IMR-90 (cell line): ENCODE measurements around the gene PROCA1. TPM values are rescaled to one million over a fixed set of nuclear protein-coding genes. Genes with fewer than 3 reads are reported as not detected.

Source experiments
- ATAC-seq: fragments of 200-7000 bp; cut with Tn5 transposase; 2 replicates; pipeline ENCODE4 v1.9.1; 2020; ENCODE audit warnings: low read depth, mild to moderate bottlenecking, moderate library complexity
- BruUV-seq: library from RNA; stranded (reverse); fragments of 400-500 nt; replicated peaks from 2 replicates; lab custom pipeline; 2021; lab: Mats Ljungman, UMichigan
- CTCF ChIA-PET: fragments of 300-600 bp; formaldehyde crosslinking; extraction: SDS; loops from one replicate; lab custom pipeline; 2021; ENCODE audit warnings: antibody characterized with exemption; lab: Yijun Ruan, JAX
- POLR2A ChIA-PET: fragments of 300-600 bp; sonication (Branson Sonifier 250); formaldehyde crosslinking; loops from one replicate; lab custom pipeline; 2022; ENCODE audit warnings: antibody characterized with exemption; ENCODE audit not compliant: unreplicated experiment; lab: Charles Lee
- DNase-seq: peaks from one replicate; pipeline ENCODE4 v3.0.0; 2013
- H2AFZ ChIP-seq: replicated peaks from 2 replicates; pipeline ENCODE3; 2013; ENCODE audit warnings: low read length, mild to moderate bottlenecking; ENCODE audit not compliant: poor library complexity
- H2AK5ac ChIP-seq: 2 replicates; pipeline ENCODE4 v1.6.1; 2013; ENCODE audit warnings: low read depth, low read length, inconsistent platforms
- H2AK9ac ChIP-seq: replicated peaks from 2 replicates; pipeline ENCODE3; 2013; ENCODE audit warnings: mild to moderate bottlenecking, low read depth, low read length, moderate library complexity; ENCODE audit not compliant: poor library complexity
- H2BK120ac ChIP-seq: 2 replicates; pipeline ENCODE4 v1.6.1; 2013; ENCODE audit warnings: low read depth, low read length, inconsistent platforms
- H2BK15ac ChIP-seq: 3 replicates; pipeline ENCODE4 v1.6.1; 2013; ENCODE audit warnings: low read depth, low read length, inconsistent platforms
- H2BK20ac ChIP-seq: 2 replicates; pipeline ENCODE4 v1.6.1; 2013; ENCODE audit warnings: low read depth, mild to moderate bottlenecking, inconsistent platforms, low read length, moderate library complexity
- H2BK5ac ChIP-seq: 2 replicates; pipeline ENCODE4 v1.6.1; 2013; ENCODE audit warnings: mild to moderate bottlenecking, low read depth, low read length, inconsistent platforms; ENCODE audit not compliant: poor library complexity, severe bottlenecking
- H3K14ac ChIP-seq: replicated peaks from 2 replicates; pipeline ENCODE4 v1.6.1; 2013; ENCODE audit warnings: low read depth, low read length, inconsistent platforms
- H3K18ac ChIP-seq: 2 replicates; pipeline ENCODE4 v1.6.1; 2013; ENCODE audit warnings: low read depth, low read length, control low read depth
- H3K23ac ChIP-seq: 2 replicates; pipeline ENCODE4 v1.6.1; 2013; ENCODE audit warnings: low read depth, low read length, inconsistent platforms
- H3K27ac ChIP-seq: 2 replicates; pipeline ENCODE4 v1.5.1; 2013; ENCODE audit warnings: mild to moderate bottlenecking, control low read depth, low read length; ENCODE audit not compliant: insufficient read depth
- H3K27me3 ChIP-seq: 2 replicates; pipeline ENCODE4 v1.6.1; 2013; ENCODE audit warnings: low read length; ENCODE audit not compliant: control insufficient read depth, insufficient read depth
- H3K36me3 ChIP-seq: 2 replicates; pipeline ENCODE4 v1.6.1; 2013; ENCODE audit warnings: low read length, mixed read lengths; ENCODE audit not compliant: control insufficient read depth, insufficient read depth
- H3K4ac ChIP-seq: 2 replicates; pipeline ENCODE4 v1.6.1; 2013; ENCODE audit warnings: low read depth, low read length, inconsistent platforms
- H3K4me1 ChIP-seq: 2 replicates; pipeline ENCODE4 v1.6.1; 2013; ENCODE audit warnings: low read length, mixed read lengths; ENCODE audit not compliant: control insufficient read depth, insufficient read depth
- H3K4me2 ChIP-seq: 2 replicates; pipeline ENCODE4 v1.6.1; 2013; ENCODE audit warnings: low read depth, mild to moderate bottlenecking, control low read depth, low read length, moderate library complexity
- H3K4me3 ChIP-seq: 2 replicates; pipeline ENCODE4 v1.5.1; 2013; ENCODE audit warnings: low read depth, mild to moderate bottlenecking, control low read depth, low read length, moderate library complexity; ENCODE audit not compliant: insufficient read depth
- H3K56ac ChIP-seq: 2 replicates; pipeline ENCODE4 v1.6.1; 2013; ENCODE audit warnings: low read length, inconsistent platforms; ENCODE audit not compliant: insufficient read depth; ENCODE audit errors: extremely low read depth
- H3K79me1 ChIP-seq, 2 experiments: 2 replicates each; pipeline ENCODE4 v1.6.1; 2013; ENCODE audit warnings: low read length in 2 of 2, inconsistent platforms in 1 of 2, low read depth in 1 of 2
- H3K9ac ChIP-seq: 2 replicates; pipeline ENCODE4 v1.6.1; 2013; ENCODE audit warnings: low read depth, low read length, control low read depth
- H3K9me1 ChIP-seq: 2 replicates; pipeline ENCODE4 v1.6.1; 2013; ENCODE audit warnings: low read length, inconsistent platforms; ENCODE audit not compliant: insufficient read depth
- H3K9me3 ChIP-seq: 2 replicates; pipeline ENCODE4 v1.6.1; 2013; ENCODE audit warnings: low read length; ENCODE audit not compliant: control insufficient read depth, insufficient read depth
- H4K20me1 ChIP-seq: 2 replicates; pipeline ENCODE4 v1.6.1; 2013; ENCODE audit warnings: low read length, inconsistent platforms; ENCODE audit not compliant: insufficient read depth
- H4K5ac ChIP-seq: 2 replicates; pipeline ENCODE4 v1.6.1; 2013; ENCODE audit warnings: mild to moderate bottlenecking, low read depth, low read length, control low read depth
- H4K8ac ChIP-seq, 2 experiments: 2 replicates each; pipeline ENCODE4 v1.6.1; 2013; ENCODE audit warnings: low read depth in 2 of 2, low read length in 2 of 2, control low read depth in 1 of 2, inconsistent platforms in 1 of 2
- H4K91ac ChIP-seq: 2 replicates; pipeline ENCODE4 v1.6.1; 2013; ENCODE audit warnings: low read depth, low read length, inconsistent platforms; ENCODE audit not compliant: insufficient read depth
- BHLHE40 ChIP-seq: fragments of 150-350 bp; IDR thresholded peaks from 2 replicates; pipeline ENCODE4 v1.6.1; 2016; ENCODE audit warnings: mild to moderate bottlenecking, low read depth, low read length
- CEBPB ChIP-seq: IDR thresholded peaks from 2 replicates; pipeline ENCODE4 v1.6.1; 2012; ENCODE audit warnings: low read depth, low read length, improper control_type of control experiment
- CHD1 ChIP-seq: IDR thresholded peaks from 2 replicates; pipeline ENCODE4 v1.6.1; 2012; ENCODE audit warnings: low read depth, low read length, improper control_type of control experiment
- CTCF ChIP-seq: conservative IDR thresholded peaks from 2 replicates; pipeline ENCODE4 v1.5.1; 2012; ENCODE audit warnings: mild to moderate bottlenecking, low read depth, low read length, improper control_type of control experiment
- FOS ChIP-seq: fragments of 150-350 bp; IDR thresholded peaks from 2 replicates; pipeline ENCODE4 v1.6.1; 2016; ENCODE audit warnings: low read depth, low read length
- MAFK ChIP-seq: IDR thresholded peaks from 2 replicates; pipeline ENCODE4 v1.6.1; 2012; ENCODE audit warnings: low read depth, low read length, improper control_type of control experiment
- MAZ ChIP-seq: IDR thresholded peaks from 2 replicates; pipeline ENCODE4 v1.6.1; 2012; ENCODE audit warnings: low read depth, mild to moderate bottlenecking, low read length, improper control_type of control experiment, moderate library complexity, borderline replicate concordance
- MXI1 ChIP-seq: IDR thresholded peaks from 2 replicates; pipeline ENCODE4 v1.6.1; 2012; ENCODE audit warnings: low read depth, mild to moderate bottlenecking, low read length, moderate library complexity, borderline replicate concordance
- NFE2L2 ChIP-seq: fragments of 150-350 bp; IDR thresholded peaks from 2 replicates; pipeline ENCODE4 v1.6.1; 2016; ENCODE audit warnings: low read depth, mild to moderate bottlenecking, low read length
- POLR2A ChIP-seq: IDR thresholded peaks from 2 replicates; pipeline ENCODE4 v1.6.1; 2012; ENCODE audit warnings: mild to moderate bottlenecking, low read depth, low read length
- RAD21 ChIP-seq: IDR thresholded peaks from 2 replicates; pipeline ENCODE4 v1.6.1; 2012; ENCODE audit warnings: low read length, improper control_type of control experiment
- RCOR1 ChIP-seq: IDR thresholded peaks from 2 replicates; pipeline ENCODE4 v1.6.1; 2012; ENCODE audit warnings: mild to moderate bottlenecking, low read length, improper control_type of control experiment; ENCODE audit not compliant: insufficient replicate concordance
- RFX5 ChIP-seq: IDR thresholded peaks from 2 replicates; pipeline ENCODE4 v1.8.0; 2012; ENCODE audit warnings: low read depth, mild to moderate bottlenecking, low read length, moderate library complexity
- SMC3 ChIP-seq: fragments of 150-350 bp; IDR thresholded peaks from 2 replicates; pipeline ENCODE4 v1.6.1; 2016; ENCODE audit warnings: low read depth, mild to moderate bottlenecking, antibody characterized with exemption, low read length, moderate library complexity
- WGBS, 2 experiments: methylation state at CpG; one replicate each; pipeline versions ENCODE4 v1.1.5 to v1.1.7; 2013; ENCODE audit warnings: missing lambda C conversion rate in 2 of 2; ENCODE audit not compliant: insufficient read length in 1 of 2; ENCODE audit errors: extremely low coverage in 2 of 2; 5-methylcytosine and 5-hydroxymethylcytosine counted together
- dilution Hi-C: fragments of 300-500 bp; cut with HindIII; formaldehyde crosslinking; loops from one replicate; pipeline ENCODE4 v1.14.3; 2018; ENCODE audit warnings: low sequenced_read_pairs; ENCODE audit not compliant: unreplicated experiment
- in situ Hi-C: fragments of 300-500 bp; cut with MboI; formaldehyde crosslinking; loops from 3 replicates; pipeline ENCODE4 v1.14.3; 2019; ENCODE audit warnings: low sequenced_read_pairs, inconsistent platforms, mixed read lengths
- intact Hi-C: fragments of 100-400 bp; cut with micrococcal nuclease; formaldehyde crosslinking; loops from 2 replicates; pipeline ENCODE4 v1.10.0; 2022
- polyA plus RNA-seq, 3 experiments: library from polyadenylated mRNA; depleted of rRNA; stranded (reverse); fragments of >200 nt; gene quantifications; 2 replicates each; pipeline ENCODE4 v1.2.3, GENCODE V29; 2012; ENCODE audit warnings: low replicate concordance in 1 of 3
- total RNA-seq: library from RNA; depleted of rRNA; stranded (reverse); fragments of >200 nt; gene quantifications from 2 replicates; pipeline ENCODE4 v1.2.3, GENCODE V29; 2012
- TF ChIP-seq, protein P1 (sequence below): fragments of 150-350 bp; IDR thresholded peaks from 2 replicates; pipeline ENCODE4 v1.6.1; 2016; ENCODE audit warnings: low read depth, mild to moderate bottlenecking, low read length, moderate library complexity, borderline replicate concordance
- TF ChIP-seq, protein P2 (sequence below): fragments of 150-350 bp; IDR thresholded peaks from 2 replicates; pipeline ENCODE4 v1.6.1; 2017; ENCODE audit warnings: mild to moderate bottlenecking, antibody characterized with exemption, low read length, low read depth

The PROCA1 gene
- total and polyA plus RNA-seq, 2 of the 4 experiments (the other 2 are of a cell fraction): 0.36 to 1.7 TPM

DNA sequence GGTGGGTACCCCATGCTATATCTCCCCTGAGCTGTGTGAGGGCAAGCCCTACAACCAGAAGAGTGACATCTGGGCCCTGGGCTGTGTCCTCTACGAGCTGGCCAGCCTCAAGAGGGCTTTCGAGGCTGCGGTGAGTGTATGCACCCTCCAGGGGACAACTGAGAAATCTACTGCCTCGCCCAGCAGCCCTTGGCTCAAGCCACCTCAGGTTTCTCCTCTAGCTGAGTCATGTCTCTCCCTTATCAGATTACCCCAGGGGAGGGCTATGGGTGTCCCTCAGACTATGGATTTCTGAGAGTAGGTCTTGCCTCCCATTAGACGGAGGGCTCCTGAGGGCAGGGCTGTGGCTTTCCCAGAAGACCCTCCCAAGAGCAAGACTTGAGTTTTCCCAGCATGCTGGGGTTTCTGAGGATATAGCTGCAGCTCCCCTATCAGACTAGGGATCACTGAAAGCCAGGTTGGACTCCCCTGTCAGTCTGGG is 23.6 kb upstream of the PROCA1 start:
- H3K79me1 ChIP-seq: no peaks in the 10 kb centered on the region
- dilution Hi-C loops (no loop called here), intact Hi-C loops (no loop called here), in situ Hi-C loops (loop anchor here (10.0 kb wide), 1 partner anchor 370 kb away; no protein-coding TSS in a partner anchor)
- H2BK15ac ChIP-seq: no peak overlapping the region
- no peak overlapping the region for H2AK5ac ChIP-seq
- DNase-seq (no peak), ATAC-seq (peak; percentile 61)
- H3K23ac ChIP-seq: no peak overlapping the region
- no peaks in the 10 kb centered on the region for H3K9me1 ChIP-seq
- ChIA-PET CTCF (interaction anchor here (1.5 kb wide), 1 partner anchor 8 kb away, joined by 5 read pairs; no protein-coding TSS in a partner anchor), POLR2A (no interaction called here)
- no peaks in the 10 kb centered on the region for H3K9me3 ChIP-seq
- no peak overlapping the region for H2BK5ac ChIP-seq
- no peak overlapping the region for H2BK120ac ChIP-seq
- H3K4me3 ChIP-seq: no peak overlapping the region
- no peaks in the 10 kb centered on the region for H3K27me3 ChIP-seq
- H3K9ac ChIP-seq: no peak overlapping the region
- no peak overlapping the region for H4K91ac ChIP-seq
- no peak overlapping the region for H3K56ac ChIP-seq
- no peaks in the 10 kb centered on the region for H4K20me1 ChIP-seq
- BruUV-seq: no TSS peak
- H3K36me3 ChIP-seq: no peaks in the 10 kb centered on the region
- no peak overlapping the region for H4K5ac ChIP-seq
- H3K4me2 ChIP-seq: no peak overlapping the region
- H3K18ac ChIP-seq: no peak overlapping the region
- no peak overlapping the region for H3K27ac ChIP-seq
- H2AFZ ChIP-seq: peak overlapping the region; percentile 49
- H2BK20ac ChIP-seq: no peak overlapping the region
- TF ChIP-seq CEBPB: no peak
- no peak for TF ChIP-seq CHD1
- no peak for TF ChIP-seq CTCF
- TF ChIP-seq, protein P1, sequence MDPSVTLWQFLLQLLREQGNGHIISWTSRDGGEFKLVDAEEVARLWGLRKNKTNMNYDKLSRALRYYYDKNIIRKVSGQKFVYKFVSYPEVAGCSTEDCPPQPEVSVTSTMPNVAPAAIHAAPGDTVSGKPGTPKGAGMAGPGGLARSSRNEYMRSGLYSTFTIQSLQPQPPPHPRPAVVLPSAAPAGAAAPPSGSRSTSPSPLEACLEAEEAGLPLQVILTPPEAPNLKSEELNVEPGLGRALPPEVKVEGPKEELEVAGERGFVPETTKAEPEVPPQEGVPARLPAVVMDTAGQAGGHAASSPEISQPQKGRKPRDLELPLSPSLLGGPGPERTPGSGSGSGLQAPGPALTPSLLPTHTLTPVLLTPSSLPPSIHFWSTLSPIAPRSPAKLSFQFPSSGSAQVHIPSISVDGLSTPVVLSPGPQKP: no peak
- no peak for TF ChIP-seq MXI1
- no peak for TF ChIP-seq RFX5
- no peak for TF ChIP-seq SMC3
- TF ChIP-seq FOS: no peak
- no peak for TF ChIP-seq RCOR1
- TF ChIP-seq RAD21: no peak
- TF ChIP-seq NFE2L2: no peak
- TF ChIP-seq MAZ: no peak; the same call in 1 of the 2 replicates
- TF ChIP-seq, protein P2, sequence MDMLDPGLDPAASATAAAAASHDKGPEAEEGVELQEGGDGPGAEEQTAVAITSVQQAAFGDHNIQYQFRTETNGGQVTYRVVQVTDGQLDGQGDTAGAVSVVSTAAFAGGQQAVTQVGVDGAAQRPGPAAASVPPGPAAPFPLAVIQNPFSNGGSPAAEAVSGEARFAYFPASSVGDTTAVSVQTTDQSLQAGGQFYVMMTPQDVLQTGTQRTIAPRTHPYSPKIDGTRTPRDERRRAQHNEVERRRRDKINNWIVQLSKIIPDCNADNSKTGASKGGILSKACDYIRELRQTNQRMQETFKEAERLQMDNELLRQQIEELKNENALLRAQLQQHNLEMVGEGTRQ: no peak
- TF ChIP-seq BHLHE40: no peak
- no peak for TF ChIP-seq MAFK
- no peak for TF ChIP-seq POLR2A
- H3K14ac ChIP-seq: no peak overlapping the region; the same call in 1 of the 2 replicates
- no peak overlapping the region for H3K4ac ChIP-seq
- H4K8ac ChIP-seq: no peak overlapping the region
- peak overlapping the region; percentile 42 for H2AK9ac ChIP-seq
- 0 out of 2 replicates have a peak, but pooled peaks cover 2% of the 10 kb centered on the region for H3K4me1 ChIP-seq
- WGBS, 2 experiments: 0% methylated on average over 1 of the region's 5 CpGs; no CpG with 5 or more reads in 1 of the 2 experiments
